Left ventricle myocardium inferior (tissue), 1 donor: ENCODE data around the gene DIPK1B. TPM values are rescaled to one million over a fixed set of nuclear protein-coding genes. Genes with fewer than 3 reads are reported as not detected.

Source experiments
- DNase-seq: peaks from one replicate; pipeline ENCODE4 v3.0.0-alpha.2; 2020
- H3K27ac ChIP-seq: fragments of 200-600 bp; replicated peaks from 2 replicates; pipeline ENCODE4 v1.8.0; 2021
- H3K27me3 ChIP-seq: fragments of 200-600 bp; 2 replicates; pipeline ENCODE4 v1.8.0; 2021; ENCODE audit warnings: low read depth
- H3K36me3 ChIP-seq: fragments of 200-600 bp; 2 replicates; pipeline ENCODE4 v1.8.0; 2021
- H3K4me1 ChIP-seq: fragments of 200-600 bp; 2 replicates; pipeline ENCODE4 v1.8.0; 2021
- H3K4me3 ChIP-seq: fragments of 200-600 bp; 2 replicates; pipeline ENCODE4 v1.8.0; 2021; ENCODE audit warnings: mild to moderate bottlenecking, moderate library complexity
- H3K9me3 ChIP-seq: fragments of 200-600 bp; replicated peaks from 2 replicates; pipeline ENCODE4 v1.8.0; 2021
- intact Hi-C: fragments of 100-400 bp; cut with micrococcal nuclease; formaldehyde crosslinking; loops from one replicate; pipeline ENCODE4 v1.11.0; 2022
- total RNA-seq: library from RNA; stranded (reverse); fragmentation: NEBNext Ultra II Directional; extraction: Animal tissue kit (Norgen Biotek cat#: 25700); gene quantifications from one replicate; pipeline ENCODE4 v1.2.1, GENCODE V29; 2021
- TF ChIP-seq, protein P1 (sequence below): fragments of 200-600 bp; IDR thresholded peaks from 2 replicates; pipeline ENCODE4 v1.8.0; 2021; ENCODE audit warnings: antibody characterized with exemption, mild to moderate bottlenecking, borderline replicate concordance
- donor health status: DM: no; HTN: yes; CAD: no; lungs with severe emphysema.

Gene DIPK1B
- total RNA-seq, 1 donor from 2014 or later, result 21.4 TPM

DNA sequence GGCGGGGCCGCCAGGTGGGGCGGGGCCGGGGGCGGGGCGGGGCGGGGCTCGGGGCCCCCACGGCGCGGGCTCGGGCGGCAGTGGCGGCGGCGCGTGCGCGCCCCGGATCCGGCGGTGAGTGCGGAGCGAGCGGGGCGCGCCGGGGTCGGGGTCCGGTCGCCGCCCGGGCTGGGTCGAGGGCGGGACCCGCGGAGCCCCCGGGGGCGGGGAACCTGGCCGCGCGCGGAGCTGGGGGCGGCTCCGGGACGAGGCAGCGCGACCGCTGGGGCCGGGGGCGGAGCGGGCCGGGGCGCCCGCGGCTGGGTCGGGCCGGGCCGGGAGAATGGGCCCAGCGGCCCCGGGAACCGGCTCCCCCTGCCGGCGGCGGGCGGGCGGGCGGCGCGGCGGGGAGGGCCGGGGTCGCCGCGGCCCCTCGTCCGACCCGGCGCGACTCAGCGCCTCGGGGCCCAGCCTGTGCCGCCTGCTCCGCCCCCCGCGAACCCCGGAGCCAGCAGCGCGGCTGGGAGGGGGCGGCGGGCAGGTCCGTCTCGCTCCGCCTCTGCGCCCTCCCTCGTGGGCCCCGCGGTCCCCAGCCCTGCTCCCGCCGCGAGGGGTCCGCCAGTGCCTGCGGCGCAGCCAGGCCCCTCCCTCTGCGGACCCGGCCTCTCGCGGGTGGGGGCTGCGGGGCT, 46.5 kb upstream of the DIPK1B start:
- DNase-seq, result no peak
- peak overlapping the region; percentile 92 for H3K27ac ChIP-seq
- intact Hi-C loops, result no loop called here
- H3K27me3 ChIP-seq, result peaks cover 3% of the 10 kb centered on the region
- H3K4me1 ChIP-seq, result peaks cover 47% of the 10 kb centered on the region
- TF ChIP-seq, protein P1, sequence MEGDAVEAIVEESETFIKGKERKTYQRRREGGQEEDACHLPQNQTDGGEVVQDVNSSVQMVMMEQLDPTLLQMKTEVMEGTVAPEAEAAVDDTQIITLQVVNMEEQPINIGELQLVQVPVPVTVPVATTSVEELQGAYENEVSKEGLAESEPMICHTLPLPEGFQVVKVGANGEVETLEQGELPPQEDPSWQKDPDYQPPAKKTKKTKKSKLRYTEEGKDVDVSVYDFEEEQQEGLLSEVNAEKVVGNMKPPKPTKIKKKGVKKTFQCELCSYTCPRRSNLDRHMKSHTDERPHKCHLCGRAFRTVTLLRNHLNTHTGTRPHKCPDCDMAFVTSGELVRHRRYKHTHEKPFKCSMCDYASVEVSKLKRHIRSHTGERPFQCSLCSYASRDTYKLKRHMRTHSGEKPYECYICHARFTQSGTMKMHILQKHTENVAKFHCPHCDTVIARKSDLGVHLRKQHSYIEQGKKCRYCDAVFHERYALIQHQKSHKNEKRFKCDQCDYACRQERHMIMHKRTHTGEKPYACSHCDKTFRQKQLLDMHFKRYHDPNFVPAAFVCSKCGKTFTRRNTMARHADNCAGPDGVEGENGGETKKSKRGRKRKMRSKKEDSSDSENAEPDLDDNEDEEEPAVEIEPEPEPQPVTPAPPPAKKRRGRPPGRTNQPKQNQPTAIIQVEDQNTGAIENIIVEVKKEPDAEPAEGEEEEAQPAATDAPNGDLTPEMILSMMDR, result no peak
- H3K9me3 ChIP-seq, result no peaks in the 10 kb centered on the region
- peaks cover 58% of the 10 kb centered on the region for H3K36me3 ChIP-seq
- H3K4me3 ChIP-seq, result peak overlapping the region; percentile 81

DNA sequence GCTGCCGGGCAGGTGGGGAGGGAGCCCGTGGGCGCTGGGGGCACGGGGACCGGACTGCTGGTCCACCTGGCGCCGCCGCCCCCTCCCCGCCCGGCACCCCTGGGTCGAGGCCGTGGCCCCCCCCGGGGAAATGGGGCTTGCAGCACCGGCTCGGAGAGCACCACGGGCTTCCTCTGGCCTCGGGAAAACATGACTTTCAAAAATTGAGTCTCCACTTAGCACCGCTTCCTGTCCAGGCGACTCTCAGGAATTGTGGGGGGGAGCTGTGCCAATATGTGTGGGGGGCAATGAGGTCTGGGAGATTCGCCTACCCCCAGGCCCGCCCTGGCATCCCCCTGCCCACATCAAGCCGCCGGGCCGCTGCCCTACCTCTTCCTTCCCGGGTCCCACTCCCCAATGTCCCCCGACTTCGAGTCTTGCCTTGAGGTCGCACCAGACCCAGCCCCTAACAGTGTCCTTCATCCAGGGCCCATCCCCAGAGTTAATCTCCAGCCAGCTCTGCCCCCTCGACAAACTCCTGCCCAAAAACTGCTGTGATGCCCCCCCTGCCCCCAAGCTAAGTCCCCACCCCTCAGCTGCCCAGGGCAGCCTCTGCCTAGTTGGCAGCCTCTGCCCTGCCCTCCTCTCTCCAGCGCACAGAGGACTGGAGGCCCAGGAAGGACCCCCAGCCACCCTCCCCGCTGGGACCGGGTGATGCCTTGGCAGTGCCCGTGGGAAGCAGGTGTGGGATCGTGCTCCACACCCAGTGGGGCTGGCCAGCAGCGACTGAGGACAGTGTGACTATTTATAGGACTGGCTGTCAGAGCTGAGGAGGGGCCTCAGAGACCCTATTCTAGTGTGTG, 45.8 kb upstream of the DIPK1B start:
- H3K27ac ChIP-seq, result peak overlapping the region; percentile 87
- intact Hi-C loops, result no loop called here
- peak overlapping the region; percentile 81 for H3K4me3 ChIP-seq
- H3K9me3 ChIP-seq, result no peaks in the 10 kb centered on the region
- peaks cover 52% of the 10 kb centered on the region for H3K4me1 ChIP-seq
- H3K27me3 ChIP-seq, result peaks cover 3% of the 10 kb centered on the region
- no peak for DNase-seq
- H3K36me3 ChIP-seq, result peaks cover 59% of the 10 kb centered on the region
- TF ChIP-seq, protein P1, result no peak

DNA sequence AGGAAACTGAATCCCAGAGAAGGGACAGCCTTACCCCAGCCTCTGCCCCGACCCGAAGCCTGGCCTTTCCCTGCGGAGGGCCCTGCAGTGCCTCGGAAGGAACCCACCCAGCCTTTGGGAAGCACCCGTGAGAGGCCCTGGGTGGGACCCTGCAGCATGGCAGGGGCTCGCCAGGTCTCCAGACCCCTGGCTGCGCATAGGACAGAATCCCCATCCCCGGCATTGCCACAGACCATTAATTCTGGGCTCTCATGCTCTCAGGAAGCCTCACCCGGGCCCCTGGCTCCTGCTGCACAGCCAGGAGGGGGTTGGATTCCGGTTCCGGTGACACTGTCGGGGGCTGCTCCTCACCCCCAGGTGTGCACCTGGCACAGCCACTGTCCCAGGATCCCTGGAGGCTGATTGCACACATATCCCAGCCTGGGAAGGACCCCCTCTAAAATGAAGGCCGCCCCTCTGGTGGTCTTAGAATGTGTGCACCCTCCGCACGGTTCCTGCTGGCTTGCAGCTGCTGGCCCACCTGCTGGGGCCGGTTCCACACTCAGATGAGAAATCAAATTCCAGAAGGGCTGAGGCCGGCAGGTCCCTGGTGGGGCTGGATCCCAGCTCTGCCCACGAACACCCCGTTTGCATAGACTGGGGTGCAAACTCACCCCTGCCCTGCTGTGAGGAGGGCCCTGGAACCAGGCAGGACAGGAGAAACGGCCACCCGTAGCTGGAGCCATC, 45.0 kb upstream of the DIPK1B start:
- H3K27me3 ChIP-seq, result peaks cover 3% of the 10 kb centered on the region
- H3K4me1 ChIP-seq, result peaks cover 60% of the 10 kb centered on the region
- TF ChIP-seq, protein P1, result no peak
- peaks cover 67% of the 10 kb centered on the region for H3K36me3 ChIP-seq
- intact Hi-C loops, result no loop called here
- no peaks in the 10 kb centered on the region for H3K9me3 ChIP-seq
- peak overlapping the region; percentile 81 for H3K4me3 ChIP-seq
- no peak for DNase-seq
- peak overlapping the region; percentile 87 for H3K27ac ChIP-seq

DNA sequence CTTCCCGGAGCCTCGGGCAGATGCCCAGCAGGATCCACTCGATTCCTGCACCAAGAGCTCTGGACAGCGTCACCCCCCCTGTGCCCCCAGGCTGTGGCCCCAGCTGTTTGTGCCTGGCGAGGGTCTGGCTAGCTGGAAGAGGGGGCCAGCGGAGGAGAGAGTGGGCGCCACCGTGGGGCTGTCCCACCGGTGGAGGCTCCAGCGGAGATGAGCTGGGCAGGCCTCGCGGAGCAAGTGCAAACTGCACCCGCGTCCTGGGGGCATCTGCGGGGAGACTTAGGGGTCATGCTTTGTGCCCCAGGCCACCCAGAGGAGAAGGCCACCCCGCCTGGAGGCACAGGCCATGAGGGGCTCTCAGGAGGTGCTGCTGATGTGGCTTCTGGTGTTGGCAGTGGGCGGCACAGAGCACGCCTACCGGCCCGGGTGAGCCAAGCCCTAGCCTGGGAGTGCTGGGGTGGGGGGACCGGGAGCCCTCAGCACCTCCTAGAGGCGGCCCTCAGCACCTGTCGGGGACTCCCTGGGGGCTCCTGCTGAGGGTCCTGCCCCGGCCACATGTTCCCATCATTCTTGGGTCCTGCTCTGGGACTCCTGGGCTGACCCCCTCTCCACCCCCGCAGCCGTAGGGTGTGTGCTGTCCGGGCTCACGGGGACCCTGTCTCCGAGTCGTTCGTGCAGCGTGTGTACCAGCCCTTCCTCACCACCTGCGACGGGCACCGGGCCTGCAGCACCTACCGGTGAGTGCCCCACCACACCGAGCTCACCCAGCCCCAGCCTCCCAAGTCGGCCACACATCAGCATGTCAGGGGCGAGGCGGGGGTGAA, 44.2 kb upstream of the DIPK1B start:
- TF ChIP-seq, protein P1, result peak; percentile 11
- peak overlapping the region; percentile 81 for H3K4me3 ChIP-seq
- no peaks in the 10 kb centered on the region for H3K9me3 ChIP-seq
- intact Hi-C loops, result no loop called here
- peaks cover 69% of the 10 kb centered on the region for H3K36me3 ChIP-seq
- H3K27ac ChIP-seq, result peak overlapping the region; percentile 87
- no peak for DNase-seq
- peaks cover 3% of the 10 kb centered on the region for H3K27me3 ChIP-seq
- H3K4me1 ChIP-seq, result peaks cover 65% of the 10 kb centered on the region
